RWPE1 (cell line): Measurements from ENCODE around the gene DNAJC4.

Experiments
- CTCF ChIA-PET: fragments of 350-600 bp; sonication (Branson Sonifier 250); formaldehyde crosslinking; extraction: SDS; loops from one replicate; lab custom pipeline; 2021; lab: Yijun Ruan, JAX
- POLR2A ChIA-PET: fragments of 400-600 bp; formaldehyde crosslinking; extraction: SDS; loops from one replicate; lab custom pipeline; 2020; ENCODE audit warnings: antibody characterized with exemption; ENCODE audit not compliant: low non-redundant PET; lab: Yijun Ruan, JAX
- DNase-seq: peaks from one replicate; pipeline ENCODE4 v3.0.0; 2012; ENCODE audit warnings: low spot score
- H3K27ac ChIP-seq: fragments of 450-650 bp; 2 replicates; pipeline ENCODE4 v1.5.1; 2017
- CTCF ChIP-seq: fragments of 450-650 bp; conservative IDR thresholded peaks from 2 replicates; pipeline ENCODE4 v1.5.1; 2017; ENCODE audit warnings: low read depth, mild to moderate bottlenecking

DNAJC4 gene

GRCh38 chr11:64269540-64270220, 39.3 kb downstream of the DNAJC4 start:
- no peak for TF ChIP-seq CTCF
- H3K27ac ChIP-seq: peak overlapping the region; percentile 99
- peak; percentile 91 for DNase-seq
- ChIA-PET POLR2A (interaction anchor here (0.6 to 1.4 kb wide), 2 partner anchors 17 to 24 kb away, joined by 4 to 7 read pairs; no protein-coding TSS in a partner anchor), CTCF (interaction anchor here (0.6 to 3.6 kb wide), 4 partner anchors 12 to 35 kb away, joined by 4 to 18 read pairs (median 6); partner anchors contain the start of genes CATSPERZ and PLCB3)

- DNase-seq: no peak
- ChIA-PET CTCF (interaction anchor here (0.5 to 1.3 kb wide), 3 partner anchors 12 to 30 kb away, joined by 3 to 6 read pairs (median 4); no protein-coding TSS in a partner anchor), POLR2A (interaction anchor here (0.5 to 2.0 kb wide), 3 partner anchors 12 to 60 kb away, joined by 5 to 6 read pairs (median 5); no protein-coding TSS in a partner anchor)
- peak overlapping the region; percentile 98 for H3K27ac ChIP-seq
- TF ChIP-seq CTCF: no peak
Observed at GRCh38 chr11:64275031-64275800, 44.9 kb downstream of the DNAJC4 start.

GRCh38 chr11:64275841-64276240, 45.5 kb downstream of the DNAJC4 start:
- CTCF ChIA-PET: interaction anchor here (1.3 kb wide), 1 partner anchor 13 kb away, joined by 4 read pairs; no protein-coding TSS in a partner anchor
- POLR2A ChIA-PET: interaction anchor here (0.5 to 2.0 kb wide), 2 partner anchors 11 to 31 kb away, joined by 5 read pairs; no protein-coding TSS in a partner anchor
- DNase-seq: no peak
- no peak for TF ChIP-seq CTCF
- peak overlapping the region; percentile 98 for H3K27ac ChIP-seq

- ChIA-PET POLR2A (interaction anchor here (0.6 to 2.0 kb wide), 4 partner anchors 9 to 559 kb away, joined by 3 to 7 read pairs (median 5); no protein-coding TSS in a partner anchor), CTCF (interaction anchor here (0.7 to 1.3 kb wide), 3 partner anchors 14 to 25 kb away, joined by 4 to 10 read pairs (median 5); no protein-coding TSS in a partner anchor)
- no peak for TF ChIP-seq CTCF
- H3K27ac ChIP-seq: peak overlapping the region; percentile 98
- DNase-seq: peak; percentile 86
Observed at GRCh38 chr11:64276653-64277431, 46.5 kb downstream of the DNAJC4 start.

GRCh38 chr11:64278576-64279190, 48.3 kb downstream of the DNAJC4 start:
- CTCF ChIA-PET: interaction anchor here (0.6 to 1.3 kb wide), 2 partner anchors 11 to 26 kb away, joined by 4 read pairs; no protein-coding TSS in a partner anchor
- POLR2A ChIA-PET: interaction anchor here (0.6 kb wide), 1 partner anchor 37 kb away, joined by 4 read pairs; no protein-coding TSS in a partner anchor
- TF ChIP-seq CTCF: no peak
- H3K27ac ChIP-seq: peak overlapping the region; percentile 98
- no peak for DNase-seq
